HUES64 (cell line): Measurements from ENCODE around the gene POU6F2.

ENCODE experiments used
- H3K27ac ChIP-seq: 2 replicates; pipeline ENCODE4 v1.7.0; 2013; ENCODE audit warnings: low read depth, low read length, inconsistent platforms
- H3K27me3 ChIP-seq: 2 replicates; pipeline ENCODE4 v1.6.1; 2013; ENCODE audit warnings: mild to moderate bottlenecking, low read length; ENCODE audit not compliant: insufficient read depth
- H3K36me3 ChIP-seq: 2 replicates; pipeline ENCODE4 v1.6.1; 2013; ENCODE audit warnings: mild to moderate bottlenecking, low read length; ENCODE audit not compliant: insufficient read depth
- H3K4me1 ChIP-seq: 2 replicates; pipeline ENCODE4 v1.6.1; 2013; ENCODE audit warnings: mild to moderate bottlenecking, low read length, moderate library complexity; ENCODE audit not compliant: insufficient read depth
- H3K4me3 ChIP-seq: 2 replicates; pipeline ENCODE4 v1.5.1; 2013; ENCODE audit warnings: mild to moderate bottlenecking, low read length, moderate library complexity
- H3K9ac ChIP-seq: 2 replicates; pipeline ENCODE4 v1.6.1; 2013; ENCODE audit warnings: mild to moderate bottlenecking, low read depth, low read length
- H3K9me3 ChIP-seq: 2 replicates; pipeline ENCODE4 v1.6.1; 2013; ENCODE audit warnings: low read depth, low read length; ENCODE audit not compliant: insufficient read depth
- WGBS: fragments of 150-250, 120-280 bp; methylation state at CpG from one replicate; pipeline ENCODE4 v1.1.7; 2013; ENCODE audit warnings: missing lambda C conversion rate; 5-methylcytosine and 5-hydroxymethylcytosine counted together

The POU6F2 gene

GRCh38 chr7:39355664-39356063 is 378.0 kb downstream of the POU6F2 start:
- Histone ChIP-seq H3K27ac (no peak overlapping the region), H3K4me3 (no peak overlapping the region), H3K9ac (no peak overlapping the region), H3K4me1 (peaks cover 30% of the 10 kb centered on the region), H3K27me3 (no peaks in the 10 kb centered on the region), H3K36me3 (no peaks in the 10 kb centered on the region), H3K9me3 (no peaks in the 10 kb centered on the region)
- 87% methylated on average over 4 of the region's 4 CpGs for WGBS

GRCh38 chr7:39356172-39356925 is 378.6 kb downstream of the POU6F2 start:
- no peak overlapping the region for H3K27ac ChIP-seq
- 92% methylated on average over 4 of the region's 7 CpGs for WGBS
- H3K9ac ChIP-seq = no peak overlapping the region
- H3K4me3 ChIP-seq = no peak overlapping the region
- peaks cover 28% of the 10 kb centered on the region for H3K4me1 ChIP-seq
- no peaks in the 10 kb centered on the region for H3K36me3 ChIP-seq
- H3K9me3 ChIP-seq = no peaks in the 10 kb centered on the region
- no peaks in the 10 kb centered on the region for H3K27me3 ChIP-seq

GRCh38 chr7:39357648-39358047 is 379.9 kb downstream of the POU6F2 start:
- WGBS = 53% methylated on average over 3 of the region's 3 CpGs
- H3K27ac ChIP-seq = no peak overlapping the region
- H3K27me3 ChIP-seq = no peaks in the 10 kb centered on the region
- H3K9me3 ChIP-seq = no peaks in the 10 kb centered on the region
- H3K4me1 ChIP-seq = peaks cover 25% of the 10 kb centered on the region
- H3K9ac ChIP-seq = no peak overlapping the region
- no peaks in the 10 kb centered on the region for H3K36me3 ChIP-seq
- no peak overlapping the region for H3K4me3 ChIP-seq

- WGBS = 90% methylated on average over 2 of the region's 4 CpGs
These were observed 382.3 kb downstream of the POU6F2 start for GRCh38 chr7:39360038-39360437.

GRCh38 chr7:39360766-39361165 is 383.1 kb downstream of the POU6F2 start:
- H3K9me3 ChIP-seq = 0 out of 2 replicates have a peak, but pooled peaks cover 3% of the 10 kb centered on the region
- no peaks in the 10 kb centered on the region for H3K27me3 ChIP-seq
- H3K4me1 ChIP-seq = no peaks in the 10 kb centered on the region; the same call in 1 of the 2 replicates
- H3K4me3 ChIP-seq = no peak overlapping the region
- WGBS = 95% methylated on average over 1 of the region's 1 CpG
- H3K36me3 ChIP-seq = no peaks in the 10 kb centered on the region
- no peak overlapping the region for H3K9ac ChIP-seq
- no peak overlapping the region for H3K27ac ChIP-seq

More at GRCh38 chr7:39360038-39360437, 382.3 kb downstream of the POU6F2 start:
- no peak overlapping the region for H3K4me3 ChIP-seq
- no peaks in the 10 kb centered on the region for H3K27me3 ChIP-seq
- H3K9ac ChIP-seq = no peak overlapping the region
- H3K9me3 ChIP-seq = 0 out of 2 replicates have a peak, but pooled peaks cover 3% of the 10 kb centered on the region
- no peaks in the 10 kb centered on the region for H3K36me3 ChIP-seq
- H3K27ac ChIP-seq = no peak overlapping the region
- peaks cover under 1% of the 10 kb centered on the region; the same call in 1 of the 2 replicates for H3K4me1 ChIP-seq

GRCh38 chr7:39365751-39366295 is 388.1 kb downstream of the POU6F2 start:
- Histone ChIP-seq H3K36me3 (no peaks in the 10 kb centered on the region), H3K9ac (no peak overlapping the region), H3K27ac (no peak overlapping the region), H3K9me3 (0 out of 2 replicates have a peak, but pooled peaks cover 3% of the 10 kb centered on the region), H3K4me1 (no peaks in the 10 kb centered on the region), H3K27me3 (no peaks in the 10 kb centered on the region), H3K4me3 (no peak overlapping the region)
- WGBS = 95% methylated on average over 1 of the region's 1 CpG

- Histone ChIP-seq H3K36me3 (no peaks in the 10 kb centered on the region), H3K27me3 (no peaks in the 10 kb centered on the region), H3K9ac (no peak overlapping the region), H3K9me3 (0 out of 2 replicates have a peak, but pooled peaks cover 3% of the 10 kb centered on the region), H3K27ac (no peak overlapping the region), H3K4me3 (no peak overlapping the region), H3K4me1 (no peaks in the 10 kb centered on the region)
- 95% methylated on average over 3 of the region's 3 CpGs for WGBS
These were observed 389.7 kb downstream of the POU6F2 start for GRCh38 chr7:39367451-39367850.

GRCh38 chr7:39367943-39368342 is 390.2 kb downstream of the POU6F2 start:
- H3K27ac ChIP-seq = no peak overlapping the region
- 95% methylated on average over 1 of the region's 2 CpGs for WGBS
- no peaks in the 10 kb centered on the region for H3K4me1 ChIP-seq
- H3K36me3 ChIP-seq = no peaks in the 10 kb centered on the region
- H3K4me3 ChIP-seq = no peak overlapping the region
- no peak overlapping the region for H3K9ac ChIP-seq
- H3K9me3 ChIP-seq = 0 out of 2 replicates have a peak, but pooled peaks cover 3% of the 10 kb centered on the region
- H3K27me3 ChIP-seq = no peaks in the 10 kb centered on the region

GRCh38 chr7:39372383-39372782 is 394.7 kb downstream of the POU6F2 start:
- no peaks in the 10 kb centered on the region for H3K4me1 ChIP-seq
- H3K36me3 ChIP-seq = no peaks in the 10 kb centered on the region
- H3K27ac ChIP-seq = no peak overlapping the region
- no peak overlapping the region for H3K4me3 ChIP-seq
- WGBS = 95% methylated on average over 1 of the region's 1 CpG
- H3K27me3 ChIP-seq = no peaks in the 10 kb centered on the region
- no peaks in the 10 kb centered on the region for H3K9me3 ChIP-seq
- no peak overlapping the region for H3K9ac ChIP-seq

GRCh38 chr7:39374436-39375040 is 396.8 kb downstream of the POU6F2 start:
- Histone ChIP-seq H3K4me1 (no peaks in the 10 kb centered on the region), H3K9ac (no peak overlapping the region), H3K27me3 (no peaks in the 10 kb centered on the region), H3K36me3 (no peaks in the 10 kb centered on the region), H3K27ac (no peak overlapping the region), H3K4me3 (no peak overlapping the region), H3K9me3 (no peaks in the 10 kb centered on the region)
- WGBS = 94% methylated on average over 5 of the region's 5 CpGs
